ENCODE data around the gene HMGN4. TPM values are rescaled to one million over a fixed set of nuclear protein-coding genes. Genes with fewer than 3 reads are reported as not detected.

The HMGN4 gene
- polyA plus RNA-seq, 1 of the 3 experiments (the other 2 are of a cell fraction) = 76.3 TPM

- no peaks in the 10 kb centered on the region for H3K9me3 ChIP-seq
- 60% methylated on average over 1 of the region's 2 CpGs for WGBS (ENCODE audit: low lambda C conversion rate)
- H2AFZ ChIP-seq (ENCODE audit: low read depth) = no peak overlapping the region
- TF ChIP-seq GATA2 (CRISPR knock-in tag; IDR thresholded peaks at IDR 0.05) = no peak
- no peak for TF ChIP-seq NRF1 (IDR thresholded peaks at IDR 0.05; ENCODE audit: low read depth, low read length)
- no peak for TF ChIP-seq ZBTB33 (IDR thresholded peaks at IDR 0.05; ENCODE audit: borderline replicate concordance, low read depth)
- TF ChIP-seq REST (IDR thresholded peaks at IDR 0.05; ENCODE audit: low read depth, low read length) = no peak
- TF ChIP-seq YY1 (IDR thresholded peaks at IDR 0.05; ENCODE audit: low read depth) = no peak
- no peak for TF ChIP-seq MAX (IDR thresholded peaks at IDR 0.05; ENCODE audit: low read depth)
- no peak for TF ChIP-seq RXRA (IDR thresholded peaks at IDR 0.05; ENCODE audit: borderline replicate concordance, low read depth)
- TF ChIP-seq POLR2AphosphoS5 (IDR thresholded peaks at IDR 0.05; ENCODE audit: low read depth, low read length) = no peak
- TF ChIP-seq EP300 (IDR thresholded peaks at IDR 0.05; ENCODE audit: borderline replicate concordance in 1 of 2, low read depth in 1 of 2, low read length in 1 of 2) = no peak
- TF ChIP-seq MEF2A (IDR thresholded peaks at IDR 0.05; ENCODE audit: borderline replicate concordance, low read depth) = no peak
- no peak overlapping the region for H3K4me2 ChIP-seq
- peaks cover 0 to 3% of the 10 kb centered on the region in 2 experiments; a peak in 1 of 4 replicates for H3K4me1 ChIP-seq (ENCODE audit: control insufficient read depth in 1 of 2, insufficient read depth in 2 of 2, low read depth in 1 of 2, low read length in 1 of 2)
- ChIA-PET CTCF (interaction anchor here (0.9 kb wide), 1 partner anchor 11 kb away, joined by 5 read pairs; no protein-coding TSS in a partner anchor), POLR2A (no interaction called here)
- no peak for DNase-seq
- H4K20me1 ChIP-seq (ENCODE audit: insufficient read depth) = no peaks in the 10 kb centered on the region
- no peaks in the 10 kb centered on the region for H3K27me3 ChIP-seq (ENCODE audit: insufficient read depth)
- no peaks in the 10 kb centered on the region for H3K9me2 ChIP-seq
- no peaks in the 10 kb centered on the region for H3K36me3 ChIP-seq (replicated peaks in 1 of 2; ENCODE audit: control insufficient read depth in 1 of 2, insufficient read depth in 2 of 2, low read length in 1 of 2)
- H3K9ac ChIP-seq = no peak overlapping the region
- peaks cover 12% of the 10 kb centered on the region for H3F3A ChIP-seq (replicated peaks; ENCODE audit: insufficient read depth)
- H3K4me3 ChIP-seq (ENCODE audit: low read depth in 2 of 2, low read length in 1 of 2) = no peak overlapping the region
- no peak overlapping the region for H3K27ac ChIP-seq (ENCODE audit: low read depth in 2 of 2, low read length in 1 of 2)
- no peaks in the 10 kb centered on the region for H3K79me2 ChIP-seq (ENCODE audit: insufficient read depth)
Measured at GRCh38 chr6:26530203-26530602, 8.0 kb upstream of the HMGN4 start.

- POLR2A ChIA-PET = no interaction called here
- 97% methylated on average over 1 of the region's 1 CpG for WGBS (ENCODE audit: low lambda C conversion rate)
- Histone ChIP-seq H3K4me2 (no peak overlapping the region), H3K27me3 (ENCODE audit: insufficient read depth) (no peaks in the 10 kb centered on the region), H3K27ac (ENCODE audit: low read depth in 2 of 2, low read length in 1 of 2) (peak overlapping the region in 1 of 2 experiments; percentile 64; a peak in 1 of 4 replicates), H3K9ac (no peak overlapping the region), H3K9me2 (no peaks in the 10 kb centered on the region), H3K36me3 (replicated peaks in 1 of 2; ENCODE audit: control insufficient read depth in 1 of 2, insufficient read depth in 2 of 2, low read length in 1 of 2) (no peaks in the 10 kb centered on the region), H3K9me3 (no peaks in the 10 kb centered on the region), H4K20me1 (ENCODE audit: insufficient read depth) (no peaks in the 10 kb centered on the region), H3F3A (replicated peaks; ENCODE audit: insufficient read depth) (peaks cover 26% of the 10 kb centered on the region), H3K4me1 (ENCODE audit: control insufficient read depth in 1 of 2, insufficient read depth in 2 of 2, low read depth in 1 of 2, low read length in 1 of 2) (peaks cover 11 to 14% of the 10 kb centered on the region in 2 experiments), H3K4me3 (ENCODE audit: low read depth in 2 of 2, low read length in 1 of 2) (no peak overlapping the region), H3K79me2 (ENCODE audit: insufficient read depth) (no peaks in the 10 kb centered on the region), H2AFZ (ENCODE audit: low read depth) (no peak overlapping the region)
- no peak for DNase-seq
- CTCF ChIA-PET = interaction anchor here (1.1 to 2.2 kb wide), 4 partner anchors 36 to 209 kb away, joined by 3 to 21 read pairs (median 4); partner anchors contain the start of gene BTN2A2
- TF ChIP-seq MXI1 (IDR thresholded peaks at IDR 0.05; ENCODE audit: low read depth, low read length) = no peak
- TF ChIP-seq REST (IDR thresholded peaks at IDR 0.05; ENCODE audit: low read depth, low read length) = no peak
- no peak for TF ChIP-seq NFIC (IDR thresholded peaks at IDR 0.05; ENCODE audit: borderline replicate concordance)
- TF ChIP-seq TAF1 (IDR thresholded peaks at IDR 0.05; ENCODE audit: borderline replicate concordance, low read depth, low read length) = no peak
- no peak for TF ChIP-seq PBX3 (IDR thresholded peaks at IDR 0.05)
- TF ChIP-seq POLR2AphosphoS5 (IDR thresholded peaks at IDR 0.05; ENCODE audit: low read depth, low read length) = no peak
- TF ChIP-seq MEF2A (IDR thresholded peaks at IDR 0.05; ENCODE audit: borderline replicate concordance, low read depth) = no peak
- no peak for TF ChIP-seq CHD2 (IDR thresholded peaks at IDR 0.05; ENCODE audit: low read length, partially characterized antibody)
- TF ChIP-seq YY1 (IDR thresholded peaks at IDR 0.05; ENCODE audit: low read depth) = no peak
- TF ChIP-seq RXRA (IDR thresholded peaks at IDR 0.05; ENCODE audit: borderline replicate concordance, low read depth) = no peak
- TF ChIP-seq EP300 (IDR thresholded peaks at IDR 0.05; ENCODE audit: borderline replicate concordance in 1 of 2, low read depth in 1 of 2, low read length in 1 of 2) = no peak
Measured at GRCh38 chr6:26531897-26532296, 6.3 kb upstream of the HMGN4 start.

Measured in SK-N-SH (cell line).